IPS DF 6.9 (cell line): ENCODE data around the gene MYO5B.

Experiments
- DNase-seq: peaks from one replicate; pipeline ENCODE4 v3.0.0-alpha.2; 2013; ENCODE audit warnings: low read depth, low spot score
- H3K27ac ChIP-seq: one replicate; pipeline ENCODE4 v1.5.1; 2013; ENCODE audit warnings: low read length, control low read depth
- H3K27me3 ChIP-seq: 2 replicates; pipeline ENCODE4 v1.6.1; 2013; ENCODE audit warnings: mild to moderate bottlenecking, low read length; ENCODE audit not compliant: control insufficient read depth, insufficient read depth
- H3K36me3 ChIP-seq: 2 replicates; pipeline ENCODE4 v1.6.1; 2013; ENCODE audit warnings: low read length; ENCODE audit not compliant: control insufficient read depth, insufficient read depth
- H3K4me1 ChIP-seq: 2 replicates; pipeline ENCODE4 v1.6.1; 2013; ENCODE audit warnings: low read length; ENCODE audit not compliant: control insufficient read depth, insufficient read depth
- H3K4me3 ChIP-seq: 2 replicates; pipeline ENCODE4 v1.5.1; 2013; ENCODE audit warnings: mild to moderate bottlenecking, low read length
- H3K9me3 ChIP-seq: 2 replicates; pipeline ENCODE4 v1.6.1; 2013; ENCODE audit warnings: low read length, inconsistent platforms; ENCODE audit not compliant: control insufficient read depth, insufficient read depth
- WGBS: extraction: QIAGEN DNeasy Blood & Tissue Kit; methylation state at CpG from one replicate; pipeline ENCODE4 v1.1.7; 2013; ENCODE audit warnings: mixed read lengths, missing lambda C conversion rate; ENCODE audit not compliant: insufficient read length, insufficient coverage; 5-methylcytosine and 5-hydroxymethylcytosine counted together

Gene MYO5B

GRCh38 chr18:49853436-49853835, 341.5 kb downstream of the MYO5B start:
- Histone ChIP-seq H3K4me1 (peaks cover 5% of the 10 kb centered on the region; the same call in 1 of the 2 replicates), H3K27ac (no peak overlapping the region), H3K36me3 (no peaks in the 10 kb centered on the region), H3K27me3 (no peaks in the 10 kb centered on the region), H3K4me3 (no peak overlapping the region), H3K9me3 (no peaks in the 10 kb centered on the region)
- WGBS: no CpG with 5 or more reads among the region's 8 CpGs
- no peak for DNase-seq

GRCh38 chr18:49853011-49853410, 341.9 kb downstream of the MYO5B start:
- Histone ChIP-seq H3K9me3 (no peaks in the 10 kb centered on the region), H3K4me1 (peaks cover 5% of the 10 kb centered on the region; the same call in 1 of the 2 replicates), H3K27ac (no peak overlapping the region), H3K4me3 (no peak overlapping the region), H3K27me3 (no peaks in the 10 kb centered on the region), H3K36me3 (no peaks in the 10 kb centered on the region)
- WGBS: no CpG with 5 or more reads among the region's 7 CpGs
- DNase-seq: no peak

DNA sequence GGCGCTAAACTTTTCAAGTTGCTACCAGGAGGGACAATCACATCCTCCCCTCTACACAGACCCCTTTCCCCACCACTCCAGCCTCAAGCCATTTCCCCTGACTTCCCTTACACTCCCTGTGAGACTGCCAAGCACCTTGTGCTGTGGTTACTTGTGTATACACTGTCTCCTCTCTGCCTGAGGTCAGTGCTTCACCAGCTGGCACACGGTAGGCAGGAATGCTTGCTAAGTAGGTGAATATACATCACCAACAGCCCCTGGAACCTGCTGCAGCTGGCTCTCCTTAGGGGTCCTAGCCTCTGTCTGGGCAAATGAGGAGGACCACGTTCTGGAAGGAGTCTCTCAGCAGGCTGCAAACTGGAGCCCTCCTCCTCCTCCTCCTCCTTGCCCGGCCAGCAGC, 343.3 kb downstream of the MYO5B start:
- Histone ChIP-seq H3K4me3 (no peak overlapping the region), H3K27ac (no peak overlapping the region), H3K9me3 (no peaks in the 10 kb centered on the region), H3K4me1 (peaks cover 5% of the 10 kb centered on the region; the same call in 1 of the 2 replicates), H3K27me3 (no peaks in the 10 kb centered on the region), H3K36me3 (no peaks in the 10 kb centered on the region)
- WGBS: no CpG with 5 or more reads among the region's 4 CpGs
- DNase-seq: no peak

DNA sequence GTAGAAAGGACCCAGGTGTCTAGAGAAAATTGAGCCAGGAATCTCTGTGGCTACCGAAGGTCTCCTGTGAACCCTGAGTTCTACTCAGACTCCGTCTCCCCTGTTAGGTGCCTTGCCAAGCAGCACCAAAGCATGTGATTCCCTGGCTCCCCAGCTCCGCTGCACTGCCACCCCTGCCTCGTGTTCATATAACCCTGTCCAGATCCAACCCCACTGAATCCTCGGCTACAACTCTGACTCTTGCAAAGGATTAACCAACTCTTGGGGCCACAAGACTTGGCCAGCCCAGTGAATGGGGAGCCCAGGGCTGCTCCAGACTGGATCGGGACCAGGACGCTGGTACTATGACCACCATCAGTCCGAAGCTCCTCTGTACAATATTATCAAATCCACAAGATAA, 344.3 kb downstream of the MYO5B start:
- H3K4me1 ChIP-seq: peaks cover 5% of the 10 kb centered on the region; the same call in 1 of the 2 replicates
- no peaks in the 10 kb centered on the region for H3K27me3 ChIP-seq
- no CpG with 5 or more reads among the region's 8 CpGs for WGBS
- H3K27ac ChIP-seq: no peak overlapping the region
- no peaks in the 10 kb centered on the region for H3K9me3 ChIP-seq
- DNase-seq: no peak
- no peak overlapping the region for H3K4me3 ChIP-seq
- no peaks in the 10 kb centered on the region for H3K36me3 ChIP-seq

DNA sequence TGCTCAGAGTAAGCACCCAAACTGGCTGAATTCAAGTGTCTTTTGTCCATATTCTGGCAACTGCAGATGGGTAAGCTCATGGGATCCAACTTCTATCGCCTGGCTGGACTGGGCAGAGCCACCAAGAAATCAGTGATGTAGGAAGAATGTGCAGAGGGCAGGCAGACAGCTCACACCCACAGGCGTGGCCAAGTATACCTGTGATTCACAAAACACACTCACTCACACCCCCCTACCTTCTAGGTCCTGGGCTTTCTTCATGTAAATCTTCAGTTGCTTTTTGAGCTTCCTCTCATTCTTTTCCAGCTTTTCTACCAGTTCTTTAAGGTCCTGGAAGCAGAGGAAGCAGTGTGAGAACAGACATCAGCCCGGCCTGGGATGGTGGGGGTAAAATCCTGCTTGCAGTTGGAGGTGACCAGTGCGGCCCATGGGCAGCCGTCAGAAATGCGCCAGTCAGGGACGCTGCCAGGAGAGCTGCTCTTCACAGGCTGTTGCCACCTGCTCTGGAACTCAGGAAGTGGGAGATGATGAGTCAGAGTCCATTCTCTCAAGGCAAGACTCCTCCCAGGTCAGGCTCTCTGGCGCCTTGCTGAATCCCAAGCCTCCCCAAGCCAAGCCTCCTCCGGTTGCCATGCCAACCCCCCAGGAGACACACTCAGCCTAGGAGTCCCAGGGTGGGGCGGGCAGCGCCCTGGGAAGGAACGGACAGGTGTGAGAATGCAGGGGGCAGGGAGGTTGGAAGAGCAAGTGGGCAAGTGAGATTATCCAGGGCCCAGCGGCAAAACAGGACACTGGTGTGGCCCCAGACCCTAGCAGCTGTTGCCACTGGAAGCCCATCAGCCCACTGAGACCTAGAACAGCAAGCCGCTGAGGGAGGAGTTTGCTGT, 345.4 kb downstream of the MYO5B start:
- H3K27ac ChIP-seq: no peak overlapping the region
- DNase-seq: no peak
- peaks cover 5% of the 10 kb centered on the region; the same call in 1 of the 2 replicates for H3K4me1 ChIP-seq
- no peaks in the 10 kb centered on the region for H3K9me3 ChIP-seq
- no peaks in the 10 kb centered on the region for H3K36me3 ChIP-seq
- no peaks in the 10 kb centered on the region for H3K27me3 ChIP-seq
- no CpG with 5 or more reads among the region's 14 CpGs for WGBS
- no peak overlapping the region for H3K4me3 ChIP-seq

GRCh38 chr18:49848115-49848514, 346.8 kb downstream of the MYO5B start:
- DNase-seq: no peak
- H3K27me3 ChIP-seq: no peaks in the 10 kb centered on the region
- H3K4me1 ChIP-seq: peaks cover 5% of the 10 kb centered on the region; the same call in 1 of the 2 replicates
- H3K27ac ChIP-seq: no peak overlapping the region
- no peak overlapping the region for H3K4me3 ChIP-seq
- H3K9me3 ChIP-seq: no peaks in the 10 kb centered on the region
- WGBS: no CpG with 5 or more reads among the region's 4 CpGs
- no peaks in the 10 kb centered on the region for H3K36me3 ChIP-seq

- Histone ChIP-seq H3K9me3 (no peaks in the 10 kb centered on the region), H3K27me3 (no peaks in the 10 kb centered on the region), H3K36me3 (no peaks in the 10 kb centered on the region), H3K4me3 (no peak overlapping the region), H3K27ac (no peak overlapping the region), H3K4me1 (peaks cover 5% of the 10 kb centered on the region; the same call in 1 of the 2 replicates)
- WGBS: no CpG with 5 or more reads among the region's 8 CpGs
- DNase-seq: no peak
Measured at GRCh38 chr18:49847524-49847923, 347.4 kb downstream of the MYO5B start.

GRCh38 chr18:49846718-49847470, 348.1 kb downstream of the MYO5B start:
- Histone ChIP-seq H3K27me3 (no peaks in the 10 kb centered on the region), H3K4me1 (peaks cover 5% of the 10 kb centered on the region; the same call in 1 of the 2 replicates), H3K27ac (no peak overlapping the region), H3K4me3 (no peak overlapping the region), H3K36me3 (no peaks in the 10 kb centered on the region), H3K9me3 (no peaks in the 10 kb centered on the region)
- DNase-seq: no peak
- WGBS: no CpG with 5 or more reads among the region's 10 CpGs

GRCh38 chr18:49846361-49846662, 348.6 kb downstream of the MYO5B start:
- Histone ChIP-seq H3K27me3 (no peaks in the 10 kb centered on the region), H3K27ac (no peak overlapping the region), H3K4me3 (no peak overlapping the region), H3K4me1 (peaks cover 5% of the 10 kb centered on the region; the same call in 1 of the 2 replicates), H3K36me3 (no peaks in the 10 kb centered on the region), H3K9me3 (no peaks in the 10 kb centered on the region)
- WGBS: no CpG with 5 or more reads among the region's 5 CpGs
- no peak for DNase-seq

DNA sequence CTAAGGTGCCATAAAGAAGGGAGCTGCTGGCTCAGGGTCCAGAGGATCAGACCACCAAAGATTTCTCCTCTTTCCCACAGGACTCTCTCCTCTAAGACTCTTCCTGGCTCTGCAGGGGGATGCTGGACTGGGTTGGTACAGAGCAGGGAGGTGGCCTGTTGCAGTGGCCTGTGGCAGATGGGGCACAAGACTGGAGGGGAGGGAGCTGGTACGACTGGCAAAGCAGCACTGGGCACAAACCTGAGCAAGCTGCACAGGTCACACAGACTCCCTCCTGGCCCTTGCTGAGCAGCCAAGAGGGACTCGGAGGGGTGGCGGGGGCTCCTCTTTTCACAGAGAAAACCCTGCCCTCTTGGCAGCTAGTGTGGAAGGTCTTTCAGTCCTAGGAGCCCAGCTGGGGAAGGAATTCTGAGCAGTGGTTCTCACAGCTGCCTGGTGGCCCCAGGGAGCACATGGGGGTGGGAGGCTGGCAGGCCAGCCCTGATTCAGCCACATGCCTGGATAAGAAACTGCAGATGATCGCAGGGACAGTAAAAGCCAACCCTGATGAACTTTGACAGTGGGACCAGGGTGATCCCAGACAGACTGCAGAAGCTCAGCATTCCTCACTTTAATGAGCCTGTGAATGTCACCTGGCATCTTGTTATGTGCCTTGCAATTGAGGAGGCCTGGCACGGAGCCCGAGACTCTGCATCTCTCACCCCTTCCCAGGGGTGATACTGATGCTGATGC, 349.2 kb downstream of the MYO5B start:
- no peak for DNase-seq
- Histone ChIP-seq H3K27ac (no peak overlapping the region), H3K36me3 (no peaks in the 10 kb centered on the region), H3K9me3 (no peaks in the 10 kb centered on the region), H3K4me3 (no peak overlapping the region), H3K4me1 (peaks cover 5% of the 10 kb centered on the region; the same call in 1 of the 2 replicates), H3K27me3 (no peaks in the 10 kb centered on the region)
- no CpG with 5 or more reads among the region's 6 CpGs for WGBS
